A549 (cell line): ENCODE data around the gene MFAP1.

Source experiments
- CHD2 ChIP-seq: fragments of 150-350 bp; IDR thresholded peaks from 2 replicates; pipeline ENCODE4 v1.6.1; 2014; ENCODE audit warnings: low read length; ENCODE audit not compliant: partially characterized antibody
- POLR2A ChIP-seq: IDR thresholded peaks from 2 replicates; pipeline ENCODE4 v1.6.1; 2012; ENCODE audit warnings: mild to moderate bottlenecking, low read length
- ZFP36 ChIP-seq: fragments of 450-650 bp; IDR thresholded peaks from 2 replicates; pipeline ENCODE4 v1.6.1; 2014; ENCODE audit warnings: borderline replicate concordance; ENCODE audit not compliant: partially characterized antibody
- TF ChIP-seq, protein P1 (sequence below): fragments of >200 bp; sonication (Bioruptor Twin); formaldehyde crosslinking; IDR thresholded peaks from 3 replicates; pipeline ENCODE4 v1.5.1; 2016
- TF ChIP-seq, protein P2 (sequence below): fragments of 200-600 bp; sonication (generic); IDR thresholded peaks from 2 replicates; pipeline ENCODE4 v1.6.1; 2016; ENCODE audit warnings: antibody characterized with exemption, mild to moderate bottlenecking, moderate library complexity

DNA sequence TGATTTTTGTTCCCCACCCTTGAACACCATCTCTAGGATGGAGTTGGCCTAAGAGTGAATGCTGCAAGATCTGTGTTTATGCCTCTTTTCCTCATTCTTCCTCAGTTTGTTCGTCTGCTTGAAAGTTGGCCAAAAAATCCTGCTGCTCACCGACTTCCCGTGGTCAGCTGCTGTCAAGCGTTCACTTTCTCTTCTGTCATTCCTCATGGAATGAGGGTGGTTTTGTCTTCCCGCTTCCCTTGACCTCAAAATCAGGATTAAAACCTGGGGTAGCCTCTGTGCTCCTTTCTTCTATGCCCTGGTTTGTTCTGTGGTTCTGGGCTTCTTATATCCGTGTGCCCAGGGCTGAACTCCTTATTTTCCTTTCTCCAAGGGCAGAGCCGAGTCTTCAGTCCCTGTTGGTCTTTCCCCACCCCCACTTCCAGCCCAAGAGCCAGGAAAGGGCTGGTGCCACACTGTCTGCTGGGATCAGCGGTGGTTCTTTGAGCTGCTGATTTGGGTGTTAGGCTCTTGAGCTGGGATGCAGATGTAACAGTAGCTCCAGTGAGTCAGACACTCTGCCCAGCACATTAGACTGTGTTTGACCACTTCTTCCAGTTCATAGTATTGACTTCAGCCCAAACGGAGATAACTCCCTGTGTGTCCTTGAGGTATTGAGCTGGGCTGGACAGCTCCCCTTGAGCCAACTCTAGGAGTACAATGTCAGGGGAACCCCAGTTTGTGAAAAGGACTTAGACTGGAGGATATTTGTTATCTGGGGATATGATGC is 30.0 kb downstream of the MFAP1 start:
- TF ChIP-seq, protein P1, sequence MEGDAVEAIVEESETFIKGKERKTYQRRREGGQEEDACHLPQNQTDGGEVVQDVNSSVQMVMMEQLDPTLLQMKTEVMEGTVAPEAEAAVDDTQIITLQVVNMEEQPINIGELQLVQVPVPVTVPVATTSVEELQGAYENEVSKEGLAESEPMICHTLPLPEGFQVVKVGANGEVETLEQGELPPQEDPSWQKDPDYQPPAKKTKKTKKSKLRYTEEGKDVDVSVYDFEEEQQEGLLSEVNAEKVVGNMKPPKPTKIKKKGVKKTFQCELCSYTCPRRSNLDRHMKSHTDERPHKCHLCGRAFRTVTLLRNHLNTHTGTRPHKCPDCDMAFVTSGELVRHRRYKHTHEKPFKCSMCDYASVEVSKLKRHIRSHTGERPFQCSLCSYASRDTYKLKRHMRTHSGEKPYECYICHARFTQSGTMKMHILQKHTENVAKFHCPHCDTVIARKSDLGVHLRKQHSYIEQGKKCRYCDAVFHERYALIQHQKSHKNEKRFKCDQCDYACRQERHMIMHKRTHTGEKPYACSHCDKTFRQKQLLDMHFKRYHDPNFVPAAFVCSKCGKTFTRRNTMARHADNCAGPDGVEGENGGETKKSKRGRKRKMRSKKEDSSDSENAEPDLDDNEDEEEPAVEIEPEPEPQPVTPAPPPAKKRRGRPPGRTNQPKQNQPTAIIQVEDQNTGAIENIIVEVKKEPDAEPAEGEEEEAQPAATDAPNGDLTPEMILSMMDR: no peak
- no peak for TF ChIP-seq POLR2A
- TF ChIP-seq, protein P2, sequence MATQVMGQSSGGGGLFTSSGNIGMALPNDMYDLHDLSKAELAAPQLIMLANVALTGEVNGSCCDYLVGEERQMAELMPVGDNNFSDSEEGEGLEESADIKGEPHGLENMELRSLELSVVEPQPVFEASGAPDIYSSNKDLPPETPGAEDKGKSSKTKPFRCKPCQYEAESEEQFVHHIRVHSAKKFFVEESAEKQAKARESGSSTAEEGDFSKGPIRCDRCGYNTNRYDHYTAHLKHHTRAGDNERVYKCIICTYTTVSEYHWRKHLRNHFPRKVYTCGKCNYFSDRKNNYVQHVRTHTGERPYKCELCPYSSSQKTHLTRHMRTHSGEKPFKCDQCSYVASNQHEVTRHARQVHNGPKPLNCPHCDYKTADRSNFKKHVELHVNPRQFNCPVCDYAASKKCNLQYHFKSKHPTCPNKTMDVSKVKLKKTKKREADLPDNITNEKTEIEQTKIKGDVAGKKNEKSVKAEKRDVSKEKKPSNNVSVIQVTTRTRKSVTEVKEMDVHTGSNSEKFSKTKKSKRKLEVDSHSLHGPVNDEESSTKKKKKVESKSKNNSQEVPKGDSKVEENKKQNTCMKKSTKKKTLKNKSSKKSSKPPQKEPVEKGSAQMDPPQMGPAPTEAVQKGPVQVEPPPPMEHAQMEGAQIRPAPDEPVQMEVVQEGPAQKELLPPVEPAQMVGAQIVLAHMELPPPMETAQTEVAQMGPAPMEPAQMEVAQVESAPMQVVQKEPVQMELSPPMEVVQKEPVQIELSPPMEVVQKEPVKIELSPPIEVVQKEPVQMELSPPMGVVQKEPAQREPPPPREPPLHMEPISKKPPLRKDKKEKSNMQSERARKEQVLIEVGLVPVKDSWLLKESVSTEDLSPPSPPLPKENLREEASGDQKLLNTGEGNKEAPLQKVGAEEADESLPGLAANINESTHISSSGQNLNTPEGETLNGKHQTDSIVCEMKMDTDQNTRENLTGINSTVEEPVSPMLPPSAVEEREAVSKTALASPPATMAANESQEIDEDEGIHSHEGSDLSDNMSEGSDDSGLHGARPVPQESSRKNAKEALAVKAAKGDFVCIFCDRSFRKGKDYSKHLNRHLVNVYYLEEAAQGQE: peak; percentile 32; the same call in 1 of the 2 replicates
- TF ChIP-seq CHD2: no peak
- TF ChIP-seq ZFP36: no peak
